BLaER1 (cell line): Measurements from ENCODE around the gene AEN.

ENCODE experiments used
- H3K27ac ChIP-seq: shearing (Covaris generic); formaldehyde crosslinking; 2 replicates; pipeline ENCODE4 v1.8.1; 2022
- H3K27me3 ChIP-seq: shearing (Covaris generic); formaldehyde crosslinking; 2 replicates; pipeline ENCODE4 v1.8.1; 2022
- H3K36me3 ChIP-seq: shearing (Covaris generic); formaldehyde crosslinking; 2 replicates; pipeline ENCODE4 v1.8.1; 2022
- H3K4me1 ChIP-seq: shearing (Covaris generic); formaldehyde crosslinking; 2 replicates; pipeline ENCODE4 v1.8.1; 2022
- H3K4me2 ChIP-seq: shearing (Covaris generic); formaldehyde crosslinking; 2 replicates; pipeline ENCODE4 v1.8.1; 2022
- H3K4me3 ChIP-seq: shearing (Covaris generic); formaldehyde crosslinking; 2 replicates; pipeline ENCODE4 v1.8.1; 2022
- H3K9ac ChIP-seq: shearing (Covaris generic); formaldehyde crosslinking; 2 replicates; pipeline ENCODE4 v1.8.1; 2022
- H3K9me3 ChIP-seq: shearing (Covaris generic); formaldehyde crosslinking; 2 replicates; pipeline ENCODE4 v1.8.1; 2022
- H4K20me1 ChIP-seq: shearing (Covaris generic); formaldehyde crosslinking; 2 replicates; pipeline ENCODE4 v1.8.1; 2022
- Cebpa-rat ChIP-seq: shearing (Covaris generic); IDR thresholded peaks from 2 replicates; pipeline ENCODE4 v1.8.1; 2022

Gene AEN

DNA sequence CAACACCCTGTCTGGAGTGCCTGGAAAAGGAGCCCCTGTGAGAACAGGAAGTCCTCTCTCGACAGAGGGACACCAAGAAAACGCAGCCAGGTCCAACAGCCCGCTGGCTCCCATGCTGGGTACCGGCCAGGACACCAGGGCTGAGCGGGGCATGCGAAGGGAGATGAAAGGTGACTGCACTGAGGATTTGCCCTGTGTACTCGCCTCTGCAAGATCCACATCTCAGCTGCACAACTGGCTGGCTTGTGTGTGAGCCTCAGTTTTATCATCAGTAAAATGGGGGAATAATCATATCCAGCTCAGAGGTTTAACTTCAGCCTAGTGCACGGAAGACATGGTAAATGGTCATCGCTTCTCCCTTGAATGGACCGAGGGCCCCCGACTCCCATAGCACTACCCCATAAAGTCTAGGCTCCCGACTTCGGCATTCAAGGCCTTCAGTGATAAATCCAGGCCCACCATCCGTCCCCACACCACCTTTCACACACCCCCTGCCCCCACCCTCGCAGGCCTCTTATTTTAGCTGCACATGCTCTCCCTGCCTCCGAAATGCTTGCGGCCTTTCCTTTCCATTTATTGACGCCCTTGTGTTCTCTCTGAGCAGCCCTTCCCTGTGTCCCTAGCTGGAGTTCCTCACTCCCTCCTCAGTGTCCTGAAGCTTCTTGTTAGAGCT lies 33.4 kb downstream of the AEN start:
- 0 out of 2 replicates have a peak, but pooled peaks cover 10% of the 10 kb centered on the region for H4K20me1 ChIP-seq
- no peak for TF ChIP-seq Cebpa-rat
- no peak overlapping the region for H3K9ac ChIP-seq
- no peaks in the 10 kb centered on the region for H3K27me3 ChIP-seq
- no peak overlapping the region for H3K4me2 ChIP-seq
- H3K36me3 ChIP-seq = no peaks in the 10 kb centered on the region; the same call in 1 of the 2 replicates
- no peaks in the 10 kb centered on the region for H3K9me3 ChIP-seq
- no peak overlapping the region for H3K4me3 ChIP-seq
- H3K27ac ChIP-seq = no peak overlapping the region
- H3K4me1 ChIP-seq = peaks cover 6% of the 10 kb centered on the region; the same call in 1 of the 2 replicates

DNA sequence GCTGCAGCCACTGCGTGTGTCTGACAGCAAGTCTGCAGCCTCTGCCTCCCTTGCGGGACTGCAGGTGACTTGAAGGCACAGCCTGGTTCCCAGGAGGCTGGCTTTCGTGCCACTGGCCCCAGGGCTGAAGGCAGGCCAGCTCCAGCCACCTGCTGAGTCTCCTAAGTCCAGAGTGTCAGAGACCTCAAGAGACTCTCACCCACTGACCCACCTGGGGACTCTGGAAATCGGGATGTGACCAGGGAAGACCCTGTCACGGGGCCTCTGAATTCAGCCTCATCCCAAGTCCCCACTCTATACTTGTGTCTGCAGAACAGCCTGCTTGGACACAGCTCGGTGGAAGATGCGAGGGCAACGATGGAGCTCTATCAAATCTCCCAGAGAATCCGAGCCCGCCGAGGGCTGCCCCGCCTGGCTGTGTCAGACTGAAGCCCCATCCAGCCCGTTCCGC lies 34.0 kb downstream of the AEN start:
- no peaks in the 10 kb centered on the region; the same call in 1 of the 2 replicates for H3K36me3 ChIP-seq
- no peak overlapping the region for H3K4me2 ChIP-seq
- no peak overlapping the region for H3K4me3 ChIP-seq
- H3K27me3 ChIP-seq = no peaks in the 10 kb centered on the region
- no peak overlapping the region for H3K9ac ChIP-seq
- no peaks in the 10 kb centered on the region for H3K9me3 ChIP-seq
- no peak for TF ChIP-seq Cebpa-rat
- H3K27ac ChIP-seq = no peak overlapping the region
- H3K4me1 ChIP-seq = peaks cover 4% of the 10 kb centered on the region; the same call in 1 of the 2 replicates
- H4K20me1 ChIP-seq = 0 out of 2 replicates have a peak, but pooled peaks cover 5% of the 10 kb centered on the region

DNA sequence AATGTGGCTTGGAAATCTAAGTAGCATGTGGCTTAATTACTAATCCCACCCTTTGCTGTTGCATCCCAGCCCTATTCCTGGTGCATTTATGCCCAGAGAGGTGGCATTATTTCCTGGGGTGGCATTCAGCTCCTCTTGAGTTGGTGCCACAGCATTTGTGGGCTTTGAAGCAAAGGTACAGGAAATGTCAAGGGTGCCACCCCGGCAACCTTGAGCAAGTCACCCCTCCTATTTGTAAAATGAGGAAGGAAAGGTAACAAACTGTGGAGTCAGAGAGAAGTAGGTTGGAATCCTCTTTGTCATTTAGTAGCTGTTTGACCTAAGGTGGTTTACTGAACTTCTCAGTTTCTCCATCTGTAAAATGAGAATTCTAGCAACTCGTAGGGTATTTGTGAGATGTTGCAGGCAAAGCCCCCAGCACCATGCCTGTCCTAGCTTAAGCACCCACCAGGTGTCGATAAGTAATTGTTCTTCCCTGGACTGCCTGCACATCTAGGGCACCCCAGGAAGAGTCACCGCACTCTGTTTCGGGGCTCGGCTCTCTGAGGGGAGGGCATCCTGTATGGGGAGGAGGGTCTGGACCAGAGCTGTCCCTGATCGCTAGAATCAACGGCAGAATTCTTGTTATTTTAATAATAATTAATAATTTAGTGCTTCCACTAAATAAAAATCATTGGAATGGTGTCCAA lies 34.8 kb downstream of the AEN start:
- no peak for TF ChIP-seq Cebpa-rat
- Histone ChIP-seq H3K4me3 (no peak overlapping the region), H3K27ac (no peak overlapping the region), H3K4me1 (peaks cover 4% of the 10 kb centered on the region; the same call in 1 of the 2 replicates), H3K9me3 (no peaks in the 10 kb centered on the region), H4K20me1 (0 out of 2 replicates have a peak, but pooled peaks cover 5% of the 10 kb centered on the region), H3K27me3 (no peaks in the 10 kb centered on the region), H3K36me3 (no peaks in the 10 kb centered on the region; the same call in 1 of the 2 replicates), H3K9ac (no peak overlapping the region), H3K4me2 (no peak overlapping the region)

DNA sequence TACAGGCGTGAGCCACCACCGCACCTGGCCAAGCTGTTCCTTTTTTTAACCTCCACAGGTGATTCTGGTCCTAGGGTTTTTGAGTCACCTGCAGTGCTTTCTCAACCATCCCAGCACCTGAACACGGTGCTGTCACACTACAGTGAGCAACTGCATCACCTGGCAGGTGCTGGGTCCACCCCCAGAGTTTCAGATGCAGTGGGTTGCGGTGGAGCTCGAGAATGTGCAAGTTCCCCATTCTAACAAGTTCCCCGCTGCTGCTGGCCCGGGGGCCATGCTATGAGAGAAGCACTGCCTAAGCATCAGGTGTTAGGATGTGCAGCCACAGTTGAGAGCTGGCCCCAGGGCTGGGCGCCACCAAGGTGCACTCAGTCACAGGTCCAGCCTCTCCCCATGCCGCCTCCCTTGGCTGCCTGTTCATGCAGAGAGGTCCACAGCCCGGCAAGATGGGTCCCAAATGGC lies 35.7 kb downstream of the AEN start:
- Histone ChIP-seq H4K20me1 (0 out of 2 replicates have a peak, but pooled peaks cover 1% of the 10 kb centered on the region), H3K4me3 (no peak overlapping the region), H3K4me2 (no peak overlapping the region), H3K27ac (no peak overlapping the region), H3K9me3 (no peaks in the 10 kb centered on the region), H3K36me3 (no peaks in the 10 kb centered on the region; the same call in 1 of the 2 replicates), H3K4me1 (peaks cover 4% of the 10 kb centered on the region; the same call in 1 of the 2 replicates), H3K9ac (no peak overlapping the region), H3K27me3 (no peaks in the 10 kb centered on the region)
- TF ChIP-seq Cebpa-rat = no peak

DNA sequence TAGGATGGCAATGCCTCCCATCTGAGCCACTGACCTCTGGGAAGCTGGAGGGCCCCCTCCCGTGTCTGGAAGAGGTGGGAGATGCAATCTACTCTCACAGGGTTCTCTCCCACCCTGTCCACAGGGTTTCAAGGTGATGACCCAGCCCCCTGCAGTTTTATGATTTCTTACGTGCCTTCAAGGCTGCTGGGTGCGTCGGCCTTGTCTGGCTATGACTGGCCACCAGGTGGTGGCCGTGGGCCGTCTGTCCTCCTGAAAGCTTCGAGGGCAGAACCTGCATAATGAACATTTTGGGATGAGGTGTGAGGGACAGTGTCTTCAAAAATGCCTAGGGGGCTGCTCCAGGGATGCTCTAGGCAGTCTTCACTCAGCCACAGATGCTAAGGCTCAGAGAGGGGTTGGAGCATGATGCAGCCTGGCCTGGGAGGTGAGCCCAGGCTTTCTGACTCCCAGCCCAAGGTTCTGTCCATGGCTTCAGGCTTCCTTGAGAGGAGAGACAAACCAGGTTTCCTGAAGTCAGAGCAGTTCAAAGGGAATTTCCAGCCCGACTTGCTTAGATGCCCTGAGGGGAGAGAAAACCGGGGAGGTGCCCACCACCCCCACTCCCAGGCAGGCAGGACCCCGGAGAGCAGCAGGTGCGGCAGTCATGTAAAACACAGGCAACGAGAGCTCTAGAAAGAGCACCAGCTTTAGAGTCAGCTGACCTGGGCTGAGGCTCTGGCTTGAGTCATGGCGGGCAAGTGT lies 36.4 kb downstream of the AEN start:
- Histone ChIP-seq H3K27me3 (no peaks in the 10 kb centered on the region), H3K9ac (no peak overlapping the region), H3K9me3 (no peaks in the 10 kb centered on the region), H3K4me3 (no peak overlapping the region), H3K36me3 (no peaks in the 10 kb centered on the region; the same call in 1 of the 2 replicates), H3K4me2 (no peak overlapping the region), H4K20me1 (no peaks in the 10 kb centered on the region), H3K4me1 (peaks cover 4% of the 10 kb centered on the region; the same call in 1 of the 2 replicates), H3K27ac (no peak overlapping the region)
- TF ChIP-seq Cebpa-rat = no peak

DNA sequence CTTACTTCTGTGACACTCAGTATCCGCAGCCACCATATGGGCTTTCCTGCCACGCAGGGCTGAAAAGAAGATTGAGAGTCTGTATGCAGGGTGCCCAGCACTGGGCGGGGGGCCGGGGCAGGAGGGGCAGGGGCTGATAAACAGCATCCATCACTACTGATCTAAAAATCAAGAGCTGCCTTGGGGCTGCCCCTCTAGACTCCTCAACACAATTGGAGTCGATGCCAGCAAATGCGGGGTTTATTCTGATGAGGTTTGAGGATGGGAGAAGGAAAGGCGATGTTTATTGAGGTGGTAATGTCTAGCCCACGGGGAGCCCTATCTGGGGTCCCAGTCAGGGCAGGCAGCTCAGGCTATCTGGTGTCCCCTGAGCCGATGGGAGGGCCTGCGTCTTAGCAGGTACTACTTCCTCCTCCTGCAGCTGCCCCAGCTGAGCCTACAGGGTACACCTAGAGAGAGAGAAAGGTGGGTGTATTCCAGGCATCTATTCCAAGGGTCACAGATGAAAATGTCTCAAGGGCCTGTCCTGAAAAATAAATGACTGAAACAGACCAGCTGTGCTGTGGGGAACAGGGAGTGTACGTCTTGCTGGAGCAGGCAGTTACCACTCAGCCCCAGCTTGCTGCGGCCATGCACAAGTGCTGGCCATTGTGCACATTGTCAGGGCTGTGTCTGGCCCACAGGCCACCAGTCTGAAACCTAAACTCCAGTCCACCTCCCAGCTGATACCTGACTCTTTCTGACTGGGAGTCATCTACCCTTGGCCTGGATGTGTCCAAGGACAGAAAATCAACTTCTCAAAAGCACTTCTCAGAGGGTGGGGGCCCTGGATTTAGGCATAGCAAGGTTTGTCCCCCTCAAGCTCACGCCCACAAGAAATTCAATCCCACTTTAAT lies 37.2 kb downstream of the AEN start:
- no peak overlapping the region for H3K4me3 ChIP-seq
- H3K27ac ChIP-seq = no peak overlapping the region
- H3K4me2 ChIP-seq = no peak overlapping the region
- H3K9me3 ChIP-seq = no peaks in the 10 kb centered on the region
- H3K27me3 ChIP-seq = no peaks in the 10 kb centered on the region
- no peaks in the 10 kb centered on the region for H4K20me1 ChIP-seq
- H3K36me3 ChIP-seq = no peaks in the 10 kb centered on the region
- no peaks in the 10 kb centered on the region; the same call in 1 of the 2 replicates for H3K4me1 ChIP-seq
- no peak overlapping the region for H3K9ac ChIP-seq
- no peak for TF ChIP-seq Cebpa-rat

DNA sequence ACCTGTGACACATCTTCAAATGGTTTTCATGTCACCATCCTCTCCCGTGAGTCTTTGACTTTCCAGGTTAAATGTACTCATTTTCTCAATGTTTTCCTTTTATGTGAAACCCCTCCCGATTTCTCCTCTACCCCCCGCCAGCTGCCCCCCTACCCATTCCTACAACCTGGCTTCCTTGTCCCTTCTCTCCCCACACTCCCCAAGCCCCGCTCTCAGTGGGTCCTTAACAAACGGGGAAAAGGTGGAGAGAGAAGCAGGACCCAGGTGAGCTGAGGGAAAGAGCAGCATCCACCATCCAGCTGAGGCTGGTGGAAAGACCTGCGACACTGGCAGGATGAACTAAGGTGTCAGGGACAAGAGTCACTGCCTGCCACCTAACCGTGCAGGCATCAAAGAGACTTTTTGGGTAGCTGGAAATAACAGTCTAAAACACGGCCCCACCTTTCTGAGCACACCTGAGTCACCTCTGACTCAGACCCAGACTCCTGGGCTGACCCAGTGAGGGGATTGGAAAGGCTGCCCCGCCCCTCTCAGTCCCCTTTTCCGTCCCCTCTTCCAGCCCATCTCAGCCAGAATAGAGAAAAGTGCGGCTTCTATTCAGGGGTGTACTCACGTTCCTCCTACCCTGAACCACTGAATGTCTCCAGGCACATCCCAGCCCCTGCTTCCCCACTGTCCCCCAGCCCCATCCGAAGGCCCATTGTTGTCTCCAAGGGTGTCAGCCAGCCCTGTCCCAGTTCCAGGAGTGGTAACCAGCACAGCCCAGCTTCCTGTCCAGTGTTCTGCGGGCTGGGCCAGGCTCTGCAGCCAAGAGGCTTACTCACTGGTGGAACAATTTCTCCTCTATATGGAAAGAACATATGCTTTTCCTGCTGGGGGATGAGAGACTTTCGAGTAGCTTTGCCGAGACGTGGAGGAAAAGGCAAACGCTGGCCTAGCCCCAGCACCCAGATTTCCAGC lies 38.1 kb downstream of the AEN start:
- H3K4me2 ChIP-seq = no peak overlapping the region

DNA sequence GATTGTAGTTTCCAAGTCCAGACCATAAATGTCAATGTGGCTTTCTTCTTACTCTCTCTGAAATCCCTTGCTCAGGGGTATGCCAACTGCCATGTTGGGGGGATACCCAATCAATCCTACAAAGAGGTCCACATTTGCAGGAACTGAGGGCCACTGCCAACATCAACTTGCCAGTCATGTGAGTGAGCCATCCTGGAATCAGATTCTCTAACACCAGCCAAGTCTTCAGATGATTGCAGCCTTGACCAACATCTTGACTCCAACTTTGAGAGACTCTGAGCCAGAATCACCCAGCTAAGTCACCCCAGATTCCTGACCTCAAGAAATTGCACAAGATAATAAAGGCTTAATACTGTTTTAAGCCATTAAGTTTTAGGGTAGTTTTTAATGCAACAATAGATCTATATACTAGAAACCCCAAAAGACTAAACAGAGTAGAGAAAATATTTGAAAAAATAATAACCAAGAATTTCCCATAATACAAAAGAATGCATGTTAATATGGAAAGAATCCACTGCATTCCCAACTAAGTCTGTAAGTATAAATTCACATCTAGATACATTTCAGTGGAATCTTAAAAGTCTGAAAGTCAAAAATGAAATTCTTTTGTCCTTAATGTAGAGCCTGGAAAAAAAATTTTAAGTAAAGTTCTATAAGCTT lies 40.0 kb downstream of the AEN start:
- H3K4me1 ChIP-seq = no peaks in the 10 kb centered on the region
- H3K9me3 ChIP-seq = no peaks in the 10 kb centered on the region
- H3K27me3 ChIP-seq = no peaks in the 10 kb centered on the region
- H3K36me3 ChIP-seq = no peaks in the 10 kb centered on the region
- no peak for TF ChIP-seq Cebpa-rat
- H3K4me3 ChIP-seq = no peak overlapping the region
- H4K20me1 ChIP-seq = no peaks in the 10 kb centered on the region
- no peak overlapping the region for H3K9ac ChIP-seq
- no peak overlapping the region for H3K27ac ChIP-seq
- H3K4me2 ChIP-seq = no peak overlapping the region

More for the DNA sequence above, 38.1 kb downstream of the AEN start:
- no peaks in the 10 kb centered on the region for H3K27me3 ChIP-seq
- no peak overlapping the region for H3K9ac ChIP-seq
- no peaks in the 10 kb centered on the region for H4K20me1 ChIP-seq
- H3K36me3 ChIP-seq = no peaks in the 10 kb centered on the region
- TF ChIP-seq Cebpa-rat = no peak
- H3K4me1 ChIP-seq = no peaks in the 10 kb centered on the region; the same call in 1 of the 2 replicates
- H3K9me3 ChIP-seq = no peaks in the 10 kb centered on the region
- no peak overlapping the region for H3K4me3 ChIP-seq
- H3K27ac ChIP-seq = no peak overlapping the region
